ENCODE measurements around the gene C19orf33.

The C19orf33 gene

DNA sequence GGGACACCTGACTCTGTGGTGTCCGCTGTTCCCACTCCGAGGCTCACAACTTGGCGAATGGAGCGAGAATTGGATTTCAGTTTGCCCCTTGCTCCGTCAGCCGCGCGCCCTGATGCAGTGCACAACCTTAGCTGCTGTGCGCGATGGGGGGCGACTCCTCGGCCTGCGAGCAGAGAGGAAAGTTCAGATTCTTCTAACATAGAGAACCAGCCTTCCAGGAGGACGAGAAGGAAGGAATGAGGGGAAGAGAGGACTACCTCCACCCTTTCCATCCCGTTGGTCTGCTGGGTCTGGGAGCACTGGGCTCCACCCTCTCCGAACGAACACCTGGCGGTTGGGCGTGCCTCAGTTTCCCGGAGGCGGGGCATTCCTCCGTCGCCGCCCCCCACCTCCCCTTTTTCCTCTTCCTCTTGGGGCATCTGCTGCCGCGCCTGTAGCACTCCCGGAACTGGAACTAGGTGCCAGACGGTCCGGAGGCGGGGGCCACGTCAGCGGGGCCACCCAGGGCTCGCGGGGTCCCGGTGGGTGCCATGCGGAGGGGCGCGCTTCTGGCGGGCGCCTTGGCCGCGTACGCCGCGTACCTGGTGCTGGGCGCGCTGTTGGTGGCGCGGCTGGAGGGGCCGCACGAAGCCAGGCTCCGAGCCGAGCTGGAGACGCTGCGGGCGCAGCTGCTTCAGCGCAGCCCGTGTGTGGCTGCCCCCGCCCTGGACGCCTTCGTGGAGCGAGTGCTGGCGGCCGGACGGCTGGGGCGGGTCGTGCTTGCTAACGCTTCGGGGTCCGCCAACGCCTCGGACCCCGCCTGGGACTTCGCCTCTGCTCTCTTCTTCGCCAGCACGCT, 15.6 kb downstream of the C19orf33 start, which contains the start of gene KCNK6:
Gene KCNK6, plus strand, starts transcription at position 425 of the 838 bp plus-strand sequence. Its CDS starts 106 bp downstream, at position 531.
- ATAC-seq (replicated peaks; ENCODE audit: extremely low read depth, poor library complexity, severe bottlenecking) (no peak), DNase-seq (ENCODE audit: low spot score in 2 of 2) (no peak)
- H3K4me1 Mint-ChIP-seq: peaks cover 54% of the 10 kb centered on the region

DNA sequence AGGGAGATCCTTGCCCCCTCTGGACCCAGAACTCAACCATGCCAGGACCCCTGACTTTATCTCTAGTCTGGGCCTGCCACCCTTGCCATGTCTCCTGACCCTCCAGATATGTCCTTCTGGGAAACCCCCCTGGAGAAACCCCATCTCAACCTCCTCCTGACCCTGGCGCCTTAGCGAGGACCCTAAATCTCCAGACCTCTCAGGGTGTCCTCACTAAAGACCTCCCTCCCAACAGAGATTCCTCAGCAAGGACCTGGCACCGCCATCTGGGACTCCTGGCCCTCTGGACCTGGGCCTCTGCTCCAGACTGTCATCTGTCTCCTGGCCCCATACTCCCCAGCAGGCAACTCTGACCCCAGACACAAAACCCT, 16.9 kb downstream of the C19orf33 start:
- H3K27me3 Mint-ChIP-seq: no peaks in the 10 kb centered on the region

More for the DNA sequence above, 15.6 kb downstream of the C19orf33 start, which contains the start of gene KCNK6:
- H3K27ac Mint-ChIP-seq (ENCODE audit: low read depth): peak within 1 kb of the TSS; percentile 75
- H3K9me3 Mint-ChIP-seq: no peaks in the 10 kb centered on the region
- H3K27me3 Mint-ChIP-seq: no peaks in the 10 kb centered on the region
- H3K4me3 Mint-ChIP-seq: peak within 1 kb of the TSS; percentile 83
- peaks cover 11% of the 10 kb centered on the region for H3K36me3 Mint-ChIP-seq (ENCODE audit: insufficient read depth)

DNA sequence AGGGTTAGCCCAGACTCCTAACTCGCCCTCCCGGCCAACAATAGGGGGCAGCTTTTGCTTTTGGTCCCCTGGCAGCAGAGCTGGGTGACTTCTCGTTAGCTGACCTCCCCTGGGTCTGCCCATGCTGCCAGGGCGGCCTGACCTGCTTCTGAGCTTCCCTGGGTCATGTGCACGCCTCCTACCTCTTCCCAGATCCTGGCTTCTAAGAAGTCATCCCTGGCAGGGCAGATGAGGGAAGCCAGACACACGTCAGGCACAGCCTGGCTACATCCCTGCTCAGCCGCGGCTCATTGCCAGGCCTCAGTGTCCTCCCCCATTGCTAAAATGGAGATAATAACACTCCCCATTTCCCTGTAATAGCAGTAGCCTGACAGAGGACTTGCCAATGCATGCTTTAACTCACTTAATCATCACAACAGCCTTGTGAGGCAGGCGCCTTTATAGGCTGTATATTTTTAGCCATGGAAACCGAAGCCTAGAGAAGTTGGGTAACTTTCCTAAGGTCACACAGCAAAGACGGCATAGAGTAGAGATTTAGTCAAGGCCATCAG, 17.7 kb downstream of the C19orf33 start:
- peaks cover 42% of the 10 kb centered on the region for H3K4me1 Mint-ChIP-seq
- no peak overlapping the region for H3K27ac Mint-ChIP-seq (ENCODE audit: low read depth)
- H3K36me3 Mint-ChIP-seq (ENCODE audit: insufficient read depth): peaks cover 9% of the 10 kb centered on the region
- H3K27me3 Mint-ChIP-seq: no peaks in the 10 kb centered on the region
- peak overlapping the region; percentile 83 for H3K4me3 Mint-ChIP-seq
- ATAC-seq (replicated peaks; ENCODE audit: extremely low read depth, poor library complexity, severe bottlenecking) (no peak), DNase-seq (ENCODE audit: low spot score in 2 of 2) (no peak)
- no peaks in the 10 kb centered on the region for H3K9me3 Mint-ChIP-seq

More for the DNA sequence above, 16.9 kb downstream of the C19orf33 start:
- H3K9me3 Mint-ChIP-seq: no peaks in the 10 kb centered on the region
- H3K27ac Mint-ChIP-seq (ENCODE audit: low read depth): peak overlapping the region; percentile 75
- DNase-seq (ENCODE audit: low spot score in 2 of 2) (no peak), ATAC-seq (replicated peaks; ENCODE audit: extremely low read depth, poor library complexity, severe bottlenecking) (no peak)
- H3K4me1 Mint-ChIP-seq: peaks cover 48% of the 10 kb centered on the region
- H3K36me3 Mint-ChIP-seq (ENCODE audit: insufficient read depth): peaks cover 12% of the 10 kb centered on the region
- peak overlapping the region; percentile 83 for H3K4me3 Mint-ChIP-seq

DNA sequence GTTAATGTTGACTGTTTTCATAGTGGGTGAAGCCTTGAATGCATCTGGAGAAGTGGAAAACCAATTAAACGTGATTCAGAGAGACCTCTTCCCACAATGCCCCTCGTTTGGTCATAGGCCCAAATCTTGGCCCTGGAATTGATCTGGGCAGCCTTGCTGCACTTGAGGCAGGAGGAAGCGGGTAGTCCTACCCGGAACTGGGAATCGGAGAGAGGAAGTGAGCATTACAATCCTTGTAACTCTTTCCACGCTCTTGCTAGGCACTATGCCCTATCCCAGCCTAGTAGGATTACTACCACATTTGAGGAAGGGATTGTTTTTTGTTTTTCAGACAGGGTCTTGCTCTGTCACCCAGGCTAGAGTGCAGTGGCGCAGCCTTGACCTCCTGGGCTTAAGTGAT, 19.2 kb downstream of the C19orf33 start:
- Mint-ChIP-seq H3K4me3 (no peak overlapping the region), H3K4me1 (peaks cover 32% of the 10 kb centered on the region), H3K9me3 (no peaks in the 10 kb centered on the region), H3K36me3 (ENCODE audit: insufficient read depth) (peaks cover 9% of the 10 kb centered on the region), H3K27ac (ENCODE audit: low read depth) (no peak overlapping the region), H3K27me3 (no peaks in the 10 kb centered on the region)
- no peak for DNase-seq (ENCODE audit: low spot score in 2 of 2)
- ATAC-seq (replicated peaks; ENCODE audit: extremely low read depth, poor library complexity, severe bottlenecking): no peak

DNA sequence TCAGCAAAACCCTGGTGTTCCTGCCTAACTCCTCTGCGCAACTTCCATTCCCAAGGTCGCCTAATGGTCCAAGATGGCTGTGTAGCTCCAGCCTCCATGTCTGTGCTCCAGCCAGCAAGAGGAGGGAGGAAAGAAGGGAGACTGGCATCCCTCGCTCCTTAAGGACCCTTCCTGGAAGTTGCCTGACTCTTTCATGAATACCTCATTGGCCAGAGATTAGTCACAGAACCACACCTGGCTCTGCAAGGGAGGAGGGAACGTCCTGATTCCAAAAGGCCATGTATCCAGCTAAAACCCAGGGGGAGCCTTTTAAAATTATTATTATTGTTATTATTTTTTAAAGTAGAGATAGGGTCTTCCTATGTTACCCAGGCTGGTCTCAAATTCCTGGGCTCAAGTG, 20.4 kb downstream of the C19orf33 start:
- Mint-ChIP-seq H3K9me3 (no peaks in the 10 kb centered on the region), H3K36me3 (ENCODE audit: insufficient read depth) (peaks cover 9% of the 10 kb centered on the region), H3K4me3 (no peak overlapping the region), H3K27ac (ENCODE audit: low read depth) (no peak overlapping the region), H3K4me1 (peaks cover 26% of the 10 kb centered on the region), H3K27me3 (no peaks in the 10 kb centered on the region)
- no peak for ATAC-seq (replicated peaks; ENCODE audit: extremely low read depth, poor library complexity, severe bottlenecking)
- DNase-seq (ENCODE audit: low spot score in 2 of 2): no peak

DNA sequence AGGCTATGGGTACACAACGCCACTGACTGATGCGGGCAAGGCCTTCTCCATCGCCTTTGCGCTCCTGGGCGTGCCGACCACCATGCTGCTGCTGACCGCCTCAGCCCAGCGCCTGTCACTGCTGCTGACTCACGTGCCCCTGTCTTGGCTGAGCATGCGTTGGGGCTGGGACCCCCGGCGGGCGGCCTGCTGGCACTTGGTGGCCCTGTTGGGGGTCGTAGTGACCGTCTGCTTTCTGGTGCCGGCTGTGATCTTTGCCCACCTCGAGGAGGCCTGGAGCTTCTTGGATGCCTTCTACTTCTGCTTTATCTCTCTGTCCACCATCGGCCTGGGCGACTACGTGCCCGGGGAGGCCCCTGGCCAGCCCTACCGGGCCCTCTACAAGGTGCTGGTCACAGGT, 22.5 kb downstream of the C19orf33 start:
- H3K9me3 Mint-ChIP-seq: no peaks in the 10 kb centered on the region
- DNase-seq (ENCODE audit: low spot score in 2 of 2): no peak
- no peak overlapping the region for H3K4me3 Mint-ChIP-seq
- H3K4me1 Mint-ChIP-seq: peaks cover 8% of the 10 kb centered on the region
- no peak overlapping the region for H3K27ac Mint-ChIP-seq (ENCODE audit: low read depth)
- H3K27me3 Mint-ChIP-seq: no peaks in the 10 kb centered on the region
- peaks cover 2% of the 10 kb centered on the region for H3K36me3 Mint-ChIP-seq (ENCODE audit: insufficient read depth)
- ATAC-seq (replicated peaks; ENCODE audit: extremely low read depth, poor library complexity, severe bottlenecking): no peak

DNA sequence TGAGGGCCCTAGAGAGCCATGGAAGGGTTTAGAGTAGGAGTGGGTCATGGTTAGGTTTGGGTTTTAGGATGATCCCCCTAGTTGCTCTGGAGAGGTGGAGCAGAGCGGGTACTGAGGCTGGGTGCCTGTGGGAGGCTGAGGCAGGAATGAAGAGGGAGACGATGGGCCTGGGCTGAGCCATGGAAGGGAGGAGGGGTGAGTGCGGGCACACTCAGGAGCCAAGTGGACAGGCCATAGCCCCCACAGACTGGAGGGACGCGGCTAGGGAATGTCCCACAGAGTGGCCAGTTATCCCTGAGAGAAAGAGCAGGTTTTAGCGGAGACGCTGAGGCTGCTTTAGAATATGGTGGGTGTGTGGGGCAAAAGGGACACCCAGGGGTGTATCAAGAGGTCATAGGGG, 25.6 kb downstream of the C19orf33 start:
- Mint-ChIP-seq H3K4me3 (no peak overlapping the region), H3K36me3 (ENCODE audit: insufficient read depth) (peaks cover 2% of the 10 kb centered on the region), H3K27me3 (no peaks in the 10 kb centered on the region), H3K9me3 (no peaks in the 10 kb centered on the region), H3K4me1 (no peaks in the 10 kb centered on the region), H3K27ac (ENCODE audit: low read depth) (no peak overlapping the region)
- ATAC-seq (replicated peaks; ENCODE audit: extremely low read depth, poor library complexity, severe bottlenecking) (no peak), DNase-seq (ENCODE audit: low spot score in 2 of 2) (no peak)

DNA sequence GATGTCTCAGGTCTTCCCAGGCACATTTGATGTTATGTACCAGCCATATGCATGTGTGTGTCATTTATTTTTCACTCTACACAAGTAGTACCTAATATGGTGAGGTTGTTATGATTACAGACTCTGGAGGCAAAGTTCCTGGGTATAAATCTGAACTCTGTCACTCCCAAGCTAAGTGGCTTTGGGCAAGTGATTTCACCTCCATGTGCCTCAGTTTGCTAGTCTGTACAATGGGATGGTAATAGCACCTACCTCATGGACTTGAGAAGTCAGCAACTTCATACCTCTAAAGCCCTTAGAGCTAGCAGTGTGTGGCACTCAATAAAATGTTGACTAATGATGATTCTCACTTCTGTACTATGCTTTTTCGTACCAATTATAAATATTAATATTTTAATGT, 27.7 kb downstream of the C19orf33 start:
- ATAC-seq (replicated peaks; ENCODE audit: extremely low read depth, poor library complexity, severe bottlenecking) (no peak), DNase-seq (ENCODE audit: low spot score in 2 of 2) (no peak)
- no peak overlapping the region for H3K4me3 Mint-ChIP-seq
- no peaks in the 10 kb centered on the region for H3K27me3 Mint-ChIP-seq
- H3K9me3 Mint-ChIP-seq: no peaks in the 10 kb centered on the region
- H3K36me3 Mint-ChIP-seq (ENCODE audit: insufficient read depth): peaks cover 6% of the 10 kb centered on the region
- H3K4me1 Mint-ChIP-seq: peaks cover 11% of the 10 kb centered on the region
- no peak overlapping the region for H3K27ac Mint-ChIP-seq (ENCODE audit: low read depth)

DNA sequence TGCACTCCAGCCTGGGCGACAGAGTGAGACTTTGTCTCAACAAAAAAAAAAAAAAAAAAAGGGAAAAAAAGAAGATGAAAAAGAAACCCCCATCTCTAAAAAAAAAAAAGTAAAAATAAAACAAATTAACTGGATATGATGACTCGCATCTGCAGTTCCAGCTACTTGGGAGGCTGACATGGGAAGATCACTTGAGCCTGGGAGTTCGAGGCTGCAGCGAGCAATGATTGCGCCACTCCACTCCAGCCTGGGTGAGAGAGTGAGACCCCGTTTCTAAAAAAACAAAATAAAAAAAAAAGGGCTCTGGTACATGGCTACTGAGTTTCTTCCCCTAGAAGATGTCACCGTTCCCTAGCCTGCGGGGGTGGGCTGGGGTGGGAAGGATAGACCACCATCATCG, 29.2 kb downstream of the C19orf33 start:
- peaks cover 16% of the 10 kb centered on the region for H3K4me1 Mint-ChIP-seq
- DNase-seq (ENCODE audit: low spot score in 2 of 2) (no peak), ATAC-seq (replicated peaks; ENCODE audit: extremely low read depth, poor library complexity, severe bottlenecking) (no peak)
- no peak overlapping the region for H3K27ac Mint-ChIP-seq (ENCODE audit: low read depth)
- H3K9me3 Mint-ChIP-seq: no peaks in the 10 kb centered on the region
- H3K36me3 Mint-ChIP-seq (ENCODE audit: insufficient read depth): peaks cover 7% of the 10 kb centered on the region
- H3K4me3 Mint-ChIP-seq: no peak overlapping the region
- H3K27me3 Mint-ChIP-seq: no peaks in the 10 kb centered on the region

DNA sequence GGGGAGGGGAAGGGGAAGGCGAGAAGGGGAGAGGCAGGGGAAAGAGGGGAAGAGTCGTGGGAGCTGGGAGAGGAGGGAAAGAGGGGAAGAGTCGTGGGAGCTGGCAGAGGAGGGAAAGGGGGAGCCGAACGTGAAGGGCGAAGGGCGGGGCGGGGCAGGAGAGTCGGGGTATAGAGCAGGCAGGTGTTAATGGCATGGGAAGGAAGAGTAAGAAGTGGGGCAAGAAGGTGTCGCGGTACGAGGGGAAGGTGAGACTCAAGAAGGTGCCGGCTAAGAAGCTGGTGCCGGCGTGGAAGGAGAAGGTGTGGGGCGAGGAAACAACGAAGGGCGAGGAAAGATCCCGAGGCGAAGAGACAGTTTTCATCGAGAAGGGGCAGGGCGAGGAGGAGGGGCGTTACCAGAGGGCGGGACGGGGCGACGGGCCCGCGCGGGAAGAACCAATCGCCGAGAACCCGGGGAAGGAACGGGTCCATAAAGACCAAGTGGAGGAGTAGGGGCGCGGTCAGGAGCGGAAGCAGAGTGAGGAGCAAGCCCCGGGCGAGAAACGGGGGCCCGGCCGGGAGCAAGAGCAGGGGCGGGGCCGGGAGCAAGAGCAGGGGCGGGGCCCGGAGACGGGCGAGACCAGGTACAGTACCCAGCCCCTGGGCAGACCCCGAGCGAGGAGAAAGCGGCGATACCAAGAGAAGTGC, 32.0 kb downstream of the C19orf33 start:
- H3K27me3 Mint-ChIP-seq: no peaks in the 10 kb centered on the region
- H3K36me3 Mint-ChIP-seq (ENCODE audit: insufficient read depth): peaks cover 14% of the 10 kb centered on the region
- H3K4me3 Mint-ChIP-seq: peak overlapping the region; percentile 90
- H3K27ac Mint-ChIP-seq (ENCODE audit: low read depth): peak overlapping the region; percentile 93
- DNase-seq (ENCODE audit: low spot score in 2 of 2) (peak; percentile 91), ATAC-seq (replicated peaks; ENCODE audit: extremely low read depth, poor library complexity, severe bottlenecking) (peak; percentile 76)
- no peaks in the 10 kb centered on the region for H3K9me3 Mint-ChIP-seq
- H3K4me1 Mint-ChIP-seq: peaks cover 21% of the 10 kb centered on the region

DNA sequence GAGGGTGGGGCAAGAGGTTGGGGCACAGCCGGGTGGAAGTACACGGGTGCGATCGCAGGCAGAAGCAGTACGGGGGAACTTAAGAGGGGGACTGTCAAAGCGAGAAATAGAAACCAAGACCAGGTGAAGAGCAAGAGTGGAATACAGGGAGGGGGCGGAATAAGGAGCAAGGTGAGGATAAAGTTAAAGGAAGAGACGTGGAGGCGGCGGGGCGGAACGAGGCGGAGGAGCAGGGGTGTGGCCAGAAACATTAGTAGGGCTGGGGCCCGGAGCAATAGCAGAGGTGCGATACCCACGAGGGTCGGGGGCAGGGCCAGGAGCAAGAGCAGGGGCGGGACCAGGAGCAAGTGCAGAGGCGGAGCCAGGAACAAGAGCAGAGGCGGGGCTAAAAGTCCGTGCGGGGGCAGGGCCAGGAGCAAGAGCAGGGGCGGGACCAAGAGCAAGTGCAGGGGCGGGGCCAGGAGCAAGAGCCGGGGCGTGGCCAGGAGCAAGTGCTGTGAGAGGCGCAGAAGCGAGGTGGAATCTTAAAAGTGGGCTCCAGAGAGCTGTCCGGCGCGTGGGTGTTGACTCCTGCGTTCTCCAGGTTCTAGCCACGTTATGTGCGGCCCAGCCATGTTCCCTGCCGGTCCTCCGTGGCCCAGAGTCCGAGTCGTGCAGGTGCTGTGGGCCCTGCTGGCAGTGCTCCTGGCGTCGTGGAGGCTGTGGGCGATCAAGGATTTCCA, 32.7 kb downstream of the C19orf33 start:
- H3K4me1 Mint-ChIP-seq: peaks cover 21% of the 10 kb centered on the region
- H3K27ac Mint-ChIP-seq (ENCODE audit: low read depth): peak overlapping the region; percentile 93
- ATAC-seq (replicated peaks; ENCODE audit: extremely low read depth, poor library complexity, severe bottlenecking) (peak; percentile 44), DNase-seq (ENCODE audit: low spot score in 2 of 2) (peak; percentile 94 to 95)
- H3K27me3 Mint-ChIP-seq: no peaks in the 10 kb centered on the region
- H3K4me3 Mint-ChIP-seq: peak overlapping the region; percentile 90
- no peaks in the 10 kb centered on the region for H3K9me3 Mint-ChIP-seq
- peaks cover 14% of the 10 kb centered on the region for H3K36me3 Mint-ChIP-seq (ENCODE audit: insufficient read depth)

DNA sequence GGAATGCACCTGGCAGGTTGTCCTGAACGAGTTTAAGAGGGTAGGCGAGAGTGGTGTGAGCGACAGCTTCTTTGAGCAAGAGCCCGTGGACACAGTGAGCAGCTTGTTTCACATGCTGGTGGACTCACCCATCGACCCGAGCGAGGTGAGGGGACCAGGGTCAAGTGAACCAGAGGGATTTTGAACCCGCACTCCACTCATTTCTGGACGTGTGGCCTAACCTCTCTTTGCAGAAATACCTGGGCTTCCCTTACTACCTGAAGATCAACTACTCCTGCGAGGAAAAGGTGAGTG, 33.3 kb downstream of the C19orf33 start:
- H3K9me3 Mint-ChIP-seq: no peaks in the 10 kb centered on the region
- ATAC-seq (replicated peaks; ENCODE audit: extremely low read depth, poor library complexity, severe bottlenecking) (no peak), DNase-seq (ENCODE audit: low spot score in 2 of 2) (no peak)
- H3K4me3 Mint-ChIP-seq: peak overlapping the region; percentile 90
- peaks cover 14% of the 10 kb centered on the region for H3K36me3 Mint-ChIP-seq (ENCODE audit: insufficient read depth)
- H3K27ac Mint-ChIP-seq (ENCODE audit: low read depth): peak overlapping the region; percentile 93
- H3K4me1 Mint-ChIP-seq: peaks cover 21% of the 10 kb centered on the region
- H3K27me3 Mint-ChIP-seq: no peaks in the 10 kb centered on the region
